Activated T-helper 1 cell treated with anti-CD3 and anti-CD28 coated beads, Interleukin-12 subunit alpha, Interleukin-12 subunit beta, Interleukin-2, Interleukin-4 antibody, amounts not matched to agents 30 ng/mL and 10 ng/mL and 1 ng/mL, durations not matched to agents 14 hours and 24 hours and 36 hours (primary cell): ENCODE results near the gene ANKHD1. TPM values are rescaled to one million over a fixed set of nuclear protein-coding genes. Genes with fewer than 3 reads are reported as not detected.
"Not testable (repeated sequence)": the region's sequence is repeated elsewhere in the genome, so short reads cannot be mapped to it uniquely, and the experiment has no call there.

Experiments
- DNase-seq: peaks from one replicate; pipeline ENCODE4 v3.0.0; 2021; ENCODE audit warnings: low spot score
- H3K27ac Mint-ChIP-seq: one replicate; pipeline ENCODE4 v1.8.0; 2021; ENCODE audit warnings: mild to moderate bottlenecking, mixed read lengths
- H3K27me3 Mint-ChIP-seq: one replicate; pipeline ENCODE4 v1.8.0; 2022; ENCODE audit warnings: mild to moderate bottlenecking, moderate library complexity, mixed read lengths; ENCODE audit not compliant: insufficient read depth
- H3K36me3 Mint-ChIP-seq: one replicate; pipeline ENCODE4 v1.8.0; 2021; ENCODE audit warnings: low read depth, mixed read lengths
- H3K4me1 Mint-ChIP-seq: one replicate; pipeline ENCODE4 v1.8.0; 2021; ENCODE audit warnings: low read depth, mixed read lengths
- H3K4me3 Mint-ChIP-seq: one replicate; pipeline ENCODE4 v1.8.0; 2021; ENCODE audit warnings: mild to moderate bottlenecking, moderate library complexity, mixed read lengths
- H3K9me3 Mint-ChIP-seq: one replicate; pipeline ENCODE4 v1.8.0; 2021; ENCODE audit warnings: mixed read lengths
- intact Hi-C: fragments of 100-400 bp; cut with micrococcal nuclease; formaldehyde crosslinking; loops from one replicate; pipeline ENCODE4 v1.15.1; 2024
- total RNA-seq: library from RNA; stranded (reverse); gene quantifications from 2 replicates; pipeline ENCODE4 v1.2.3, GENCODE V29; 2022

Gene ANKHD1
- total RNA-seq, 1 donor from 2014 or later, result 121 TPM

DNA sequence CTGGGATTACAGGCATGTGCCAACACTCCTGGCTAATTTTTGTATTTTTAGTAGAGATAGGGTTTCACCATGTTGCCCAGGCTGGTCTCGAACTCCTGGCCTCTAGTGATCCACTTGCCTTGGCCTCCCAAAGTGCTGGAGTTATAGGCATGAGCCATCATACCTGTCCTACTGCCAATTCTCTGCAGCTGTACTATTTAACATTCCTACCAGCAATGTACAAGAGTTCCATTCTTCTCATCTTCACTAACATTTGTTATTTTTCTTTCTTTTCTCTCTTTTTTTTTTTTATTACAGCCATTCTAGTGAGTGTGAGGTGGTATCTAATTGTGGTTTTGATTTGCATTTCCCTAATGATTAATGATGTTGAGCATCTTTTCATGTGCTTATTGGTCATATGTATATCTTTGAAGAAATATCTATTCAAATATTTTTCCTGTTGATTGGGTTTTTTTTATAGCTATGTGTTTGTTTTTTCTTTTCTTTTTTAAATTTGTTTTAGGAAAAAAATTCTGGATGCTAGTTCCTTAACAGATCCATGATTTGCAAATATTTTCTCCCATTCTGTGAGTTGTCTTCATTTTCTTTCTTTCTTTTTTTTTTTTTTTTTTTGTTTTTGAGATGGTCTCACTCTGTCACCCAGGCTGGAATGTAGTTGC, 17.4 kb downstream of the ANKHD1 start:
- DNase-seq, result no peak
- H3K27ac Mint-ChIP-seq, result no peak overlapping the region
- peaks cover 43% of the 10 kb centered on the region for H3K4me1 Mint-ChIP-seq
- H3K36me3 Mint-ChIP-seq, result peaks cover 22% of the 10 kb centered on the region
- no peak overlapping the region for H3K4me3 Mint-ChIP-seq
- H3K27me3 Mint-ChIP-seq, result no peaks in the 10 kb centered on the region
- intact Hi-C loops, result no loop called here
- H3K9me3 Mint-ChIP-seq, result no peaks in the 10 kb centered on the region

DNA sequence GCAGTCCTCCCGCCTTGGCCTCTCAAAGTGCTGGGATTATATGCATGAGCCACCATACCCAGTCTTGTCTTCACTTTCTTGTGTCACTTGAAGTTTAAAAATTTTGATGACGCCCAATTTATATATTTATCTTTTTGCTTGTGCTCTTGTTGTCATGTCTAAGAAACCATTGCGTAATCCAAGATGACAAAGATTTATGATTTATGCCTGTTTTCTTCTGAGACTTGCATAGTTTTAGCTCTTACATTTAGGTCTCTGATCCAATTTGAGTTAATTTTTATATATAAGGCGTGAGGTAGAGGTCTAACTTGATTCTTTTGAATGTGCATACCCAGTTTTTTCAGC, 18.6 kb downstream of the ANKHD1 start:
- Mint-ChIP-seq H3K4me1 (peaks cover 40% of the 10 kb centered on the region), H3K36me3 (peaks cover 22% of the 10 kb centered on the region), H3K4me3 (no peak overlapping the region), H3K27ac (no peak overlapping the region), H3K9me3 (no peaks in the 10 kb centered on the region), H3K27me3 (no peaks in the 10 kb centered on the region)
- DNase-seq, result no peak
- intact Hi-C loops, result loop anchor here (1.0 to 5.0 kb wide), 3 partner anchors 38 to 217 kb away; partner anchors contain the start of gene TMCO6

DNA sequence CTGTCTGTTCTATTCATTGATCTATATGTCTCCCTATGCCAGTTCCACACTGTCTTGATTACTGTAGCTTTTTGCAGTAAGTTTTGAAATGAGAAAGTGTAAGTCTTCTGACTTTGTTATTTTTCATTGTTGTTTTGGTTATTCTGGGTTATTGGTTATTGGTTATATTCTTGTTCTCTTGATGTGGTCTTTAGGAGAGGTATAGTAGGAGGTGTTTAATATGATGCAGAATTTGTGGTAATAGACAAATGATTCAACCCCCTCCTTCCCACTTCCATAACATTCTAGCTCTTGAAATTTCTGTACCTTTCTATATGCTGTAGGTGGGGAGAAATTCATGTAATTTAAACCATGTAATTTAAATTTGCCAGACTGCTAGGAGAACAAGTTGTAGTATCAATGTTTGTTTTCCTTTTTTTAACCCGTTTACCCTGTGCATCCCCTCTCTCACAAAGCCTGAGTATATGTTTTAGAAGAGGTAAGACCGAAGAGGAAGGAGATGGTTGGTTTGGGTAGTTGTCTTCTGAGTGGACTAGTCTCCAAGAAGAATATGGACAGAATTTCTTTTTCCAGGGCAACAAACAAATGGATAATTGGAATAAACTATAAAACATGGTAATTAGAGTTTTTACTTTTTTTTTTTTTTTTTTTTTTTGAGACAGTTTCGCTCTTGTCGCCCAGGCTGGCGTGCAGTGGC, 19.2 kb downstream of the ANKHD1 start:
- DNase-seq, result no peak
- Mint-ChIP-seq H3K4me1 (peaks cover 38% of the 10 kb centered on the region), H3K27ac (peak overlapping the region; percentile 61), H3K36me3 (peaks cover 22% of the 10 kb centered on the region), H3K9me3 (no peaks in the 10 kb centered on the region), H3K4me3 (peak overlapping the region; percentile 1), H3K27me3 (no peaks in the 10 kb centered on the region)
- intact Hi-C loops, result loop anchor here (1.0 to 5.0 kb wide), 4 partner anchors 19 to 216 kb away; partner anchors contain the start of gene TMCO6

DNA sequence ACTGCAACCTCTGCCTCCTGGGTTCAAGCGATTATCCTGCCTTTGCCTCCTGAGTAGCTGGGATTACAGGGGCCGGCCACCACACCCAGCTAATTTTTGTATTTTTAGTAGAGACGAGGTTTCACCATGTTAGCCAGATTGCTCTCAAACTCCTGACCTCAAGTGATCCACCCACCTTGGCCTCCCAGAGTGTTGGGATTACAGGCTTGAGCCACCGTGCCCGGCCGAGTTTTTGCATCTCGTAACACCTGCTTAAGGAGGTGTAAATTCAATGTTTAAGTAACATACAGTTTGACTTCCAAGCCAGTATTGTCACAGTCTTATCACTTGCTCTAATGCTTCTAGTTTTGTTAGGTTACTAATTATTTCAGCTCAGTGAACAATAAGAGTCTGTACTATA, 19.7 kb downstream of the ANKHD1 start:
- not testable (repeated sequence) for H3K27ac Mint-ChIP-seq, DNase-seq, H3K27me3 Mint-ChIP-seq, H3K4me3 Mint-ChIP-seq, H3K9me3 Mint-ChIP-seq
- Mint-ChIP-seq H3K36me3 (peaks cover 18% of the 10 kb centered on the region), H3K4me1 (peaks cover 36% of the 10 kb centered on the region)
- intact Hi-C loops, result loop anchor here (1.0 to 5.0 kb wide), 3 partner anchors 19 to 216 kb away; partner anchors contain the start of gene TMCO6

DNA sequence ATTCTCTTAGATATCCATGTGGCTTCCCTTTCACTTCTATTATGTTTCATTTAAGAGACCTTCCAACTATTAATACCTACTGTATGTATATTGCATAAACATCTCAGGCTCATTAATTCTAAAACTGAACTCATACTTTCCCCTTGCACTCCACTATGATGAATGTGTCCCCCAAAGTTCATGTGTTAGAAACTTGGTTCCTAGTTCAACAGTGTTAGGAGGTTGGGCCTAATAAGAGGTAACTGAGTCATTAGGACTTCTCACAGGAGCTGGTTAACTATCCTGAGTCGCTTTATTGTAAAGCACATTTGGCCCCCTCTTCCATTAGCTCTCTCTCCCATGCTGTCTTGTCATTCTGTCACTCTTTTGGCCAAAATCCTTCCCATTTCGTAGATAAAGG, 22.0 kb downstream of the ANKHD1 start:
- no peak overlapping the region for H3K4me3 Mint-ChIP-seq
- no peaks in the 10 kb centered on the region for H3K27me3 Mint-ChIP-seq

DNA sequence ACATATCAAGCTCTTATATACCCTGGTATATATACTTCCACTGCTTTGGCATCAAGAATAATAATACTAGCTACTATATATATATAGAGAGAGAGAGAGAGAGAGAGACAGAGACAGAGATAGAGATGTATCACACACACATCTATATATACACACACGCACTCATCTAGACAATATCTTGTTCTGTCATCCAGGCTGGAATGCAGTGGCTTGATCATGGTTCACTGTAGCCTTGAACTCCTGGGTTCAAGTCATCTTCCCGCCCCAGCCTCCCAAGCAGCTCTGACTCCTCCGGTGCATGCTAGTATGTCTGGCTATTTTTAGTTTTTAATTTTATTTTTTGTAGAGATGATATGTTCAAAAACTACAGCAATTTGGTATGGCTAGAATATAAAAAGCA, 22.5 kb downstream of the ANKHD1 start:
- Mint-ChIP-seq H3K27ac (no peak overlapping the region), H3K4me1 (peaks cover 26% of the 10 kb centered on the region), H3K27me3 (no peaks in the 10 kb centered on the region), H3K4me3 (no peak overlapping the region), H3K36me3 (peaks cover 13% of the 10 kb centered on the region), H3K9me3 (no peaks in the 10 kb centered on the region)
- DNase-seq, result no peak
- intact Hi-C loops, result loop anchor here (5.0 kb wide), 1 partner anchor 213 kb away; the partner anchor contains the start of gene TMCO6

More for the DNA sequence above, 22.0 kb downstream of the ANKHD1 start:
- H3K36me3 Mint-ChIP-seq, result peaks cover 15% of the 10 kb centered on the region
- no peak for DNase-seq
- H3K27ac Mint-ChIP-seq, result no peak overlapping the region
- peaks cover 31% of the 10 kb centered on the region for H3K4me1 Mint-ChIP-seq
- intact Hi-C loops, result loop anchor here (5.0 kb wide), 1 partner anchor 214 kb away; the partner anchor contains the start of gene TMCO6
- no peaks in the 10 kb centered on the region for H3K9me3 Mint-ChIP-seq

DNA sequence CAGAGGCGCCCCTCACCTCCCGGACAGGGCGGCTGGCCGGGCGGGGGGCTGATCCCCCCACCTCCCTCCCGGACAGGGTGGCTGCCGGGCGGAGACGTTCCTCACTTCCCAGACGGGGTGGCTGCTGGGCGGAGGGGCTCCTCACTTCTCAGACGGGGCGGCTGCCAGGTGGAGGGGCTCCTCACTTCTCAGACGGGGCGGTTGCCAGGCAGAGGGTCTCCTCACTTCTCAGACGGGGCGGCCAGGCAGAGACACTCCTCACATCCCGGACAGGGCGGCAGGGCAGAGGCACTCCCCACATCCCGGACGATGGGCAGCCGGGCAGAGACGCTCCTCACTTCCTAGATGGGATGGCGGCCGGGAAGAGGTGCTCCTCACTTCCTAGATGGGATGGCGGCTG, 26.1 kb downstream of the ANKHD1 start:
- H3K27me3 Mint-ChIP-seq, intact Hi-C loops, H3K27ac Mint-ChIP-seq, H3K9me3 Mint-ChIP-seq, DNase-seq, H3K36me3 Mint-ChIP-seq, H3K4me3 Mint-ChIP-seq: not testable (repeated sequence)
- H3K4me1 Mint-ChIP-seq, result peaks cover 23% of the 10 kb centered on the region

DNA sequence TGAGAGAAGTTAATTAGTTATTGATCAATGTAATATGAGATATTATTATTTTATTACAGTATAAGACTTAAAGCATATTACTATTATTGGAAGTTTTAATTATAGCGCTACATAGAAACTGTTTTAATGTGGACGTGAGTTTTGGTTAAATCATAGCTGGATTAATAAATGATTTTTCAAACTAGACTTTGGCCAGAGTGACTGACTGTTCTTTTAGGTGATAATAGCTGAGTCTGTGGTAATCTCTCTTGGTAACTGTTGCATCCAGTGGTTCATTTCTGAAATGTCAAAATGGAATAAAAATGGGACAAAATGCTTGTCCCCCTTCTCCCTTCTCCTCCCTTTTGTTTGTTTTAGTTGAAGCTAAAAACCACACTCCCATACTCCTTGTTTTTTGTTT, 28.1 kb downstream of the ANKHD1 start:
- Mint-ChIP-seq H3K36me3 (no peaks in the 10 kb centered on the region), H3K27me3 (no peaks in the 10 kb centered on the region), H3K27ac (no peak overlapping the region), H3K9me3 (no peaks in the 10 kb centered on the region), H3K4me1 (peaks cover 17% of the 10 kb centered on the region), H3K4me3 (no peak overlapping the region)
- no peak for DNase-seq
- intact Hi-C loops, result no loop called here

DNA sequence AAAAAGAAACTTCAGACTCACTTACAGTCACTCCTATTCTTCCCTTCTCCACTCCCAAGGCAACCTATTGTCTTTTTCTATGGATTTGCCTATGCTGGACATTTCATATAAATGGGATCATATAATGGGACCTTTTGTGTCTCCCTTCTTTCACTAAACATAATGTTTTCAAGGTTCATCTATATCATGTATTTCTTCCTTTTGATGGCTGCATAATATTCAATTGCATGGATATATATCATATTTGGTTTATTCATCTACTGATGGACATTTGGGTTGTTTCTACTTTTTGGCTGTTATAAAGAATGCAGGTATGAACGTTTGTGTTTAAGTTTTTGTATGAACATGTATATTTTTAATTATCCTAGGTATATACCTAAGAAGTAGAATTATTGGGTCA, 30.6 kb downstream of the ANKHD1 start:
- Mint-ChIP-seq H3K36me3 (peaks cover 7% of the 10 kb centered on the region), H3K9me3 (no peaks in the 10 kb centered on the region), H3K4me3 (no peak overlapping the region), H3K27ac (no peak overlapping the region), H3K4me1 (peaks cover 17% of the 10 kb centered on the region), H3K27me3 (no peaks in the 10 kb centered on the region)
- intact Hi-C loops, result no loop called here
- DNase-seq, result no peak

DNA sequence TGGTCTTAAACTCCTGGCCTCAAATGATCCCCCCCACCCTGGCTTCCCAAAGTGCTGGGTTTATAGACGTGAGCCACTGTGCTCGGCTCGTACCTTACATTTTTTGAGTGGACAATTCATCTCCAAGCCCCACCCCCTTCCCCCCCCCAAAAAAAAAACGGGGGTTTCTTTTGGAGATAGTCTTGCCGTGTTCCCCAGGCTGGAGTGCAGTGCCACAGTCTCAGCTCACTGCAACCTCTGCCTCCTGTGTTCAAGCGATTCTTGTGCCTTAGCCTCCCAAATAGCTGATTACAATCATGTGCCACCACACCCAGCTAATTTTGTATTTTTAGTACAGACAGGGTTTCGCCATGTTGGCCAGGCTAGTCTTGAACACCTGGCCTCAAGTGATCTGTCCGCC, 31.3 kb downstream of the ANKHD1 start:
- no peaks in the 10 kb centered on the region for H3K9me3 Mint-ChIP-seq
- H3K27ac Mint-ChIP-seq, result no peak overlapping the region
- intact Hi-C loops, result no loop called here
- peaks cover 8% of the 10 kb centered on the region for H3K36me3 Mint-ChIP-seq
- DNase-seq, result no peak
- H3K4me3 Mint-ChIP-seq, result no peak overlapping the region
- H3K4me1 Mint-ChIP-seq, result peaks cover 17% of the 10 kb centered on the region
- H3K27me3 Mint-ChIP-seq, result no peaks in the 10 kb centered on the region

DNA sequence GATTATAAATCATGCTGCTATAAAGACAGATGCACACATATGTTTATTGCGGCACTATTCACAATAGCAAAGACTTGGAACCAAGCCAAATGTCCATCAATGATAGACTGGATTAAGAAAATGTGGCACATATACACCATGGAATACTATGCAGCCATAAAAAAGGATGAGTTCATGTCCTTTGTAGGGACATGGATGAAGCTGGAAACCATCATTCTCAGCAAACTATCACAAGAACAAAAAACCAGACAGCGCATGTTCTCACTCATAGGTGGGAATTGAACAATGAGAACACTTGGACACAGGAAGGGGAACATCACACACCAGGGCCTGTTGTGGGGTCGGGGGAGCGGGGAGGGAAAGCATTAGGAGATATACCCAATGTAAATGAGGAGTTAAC, 55.7 kb downstream of the ANKHD1 start:
- H3K4me3 Mint-ChIP-seq, H3K27me3 Mint-ChIP-seq, DNase-seq, H3K27ac Mint-ChIP-seq, intact Hi-C loops, H3K4me1 Mint-ChIP-seq: not testable (repeated sequence)
- Mint-ChIP-seq H3K9me3 (peaks cover 11% of the 10 kb centered on the region), H3K36me3 (peaks cover 53% of the 10 kb centered on the region)

DNA sequence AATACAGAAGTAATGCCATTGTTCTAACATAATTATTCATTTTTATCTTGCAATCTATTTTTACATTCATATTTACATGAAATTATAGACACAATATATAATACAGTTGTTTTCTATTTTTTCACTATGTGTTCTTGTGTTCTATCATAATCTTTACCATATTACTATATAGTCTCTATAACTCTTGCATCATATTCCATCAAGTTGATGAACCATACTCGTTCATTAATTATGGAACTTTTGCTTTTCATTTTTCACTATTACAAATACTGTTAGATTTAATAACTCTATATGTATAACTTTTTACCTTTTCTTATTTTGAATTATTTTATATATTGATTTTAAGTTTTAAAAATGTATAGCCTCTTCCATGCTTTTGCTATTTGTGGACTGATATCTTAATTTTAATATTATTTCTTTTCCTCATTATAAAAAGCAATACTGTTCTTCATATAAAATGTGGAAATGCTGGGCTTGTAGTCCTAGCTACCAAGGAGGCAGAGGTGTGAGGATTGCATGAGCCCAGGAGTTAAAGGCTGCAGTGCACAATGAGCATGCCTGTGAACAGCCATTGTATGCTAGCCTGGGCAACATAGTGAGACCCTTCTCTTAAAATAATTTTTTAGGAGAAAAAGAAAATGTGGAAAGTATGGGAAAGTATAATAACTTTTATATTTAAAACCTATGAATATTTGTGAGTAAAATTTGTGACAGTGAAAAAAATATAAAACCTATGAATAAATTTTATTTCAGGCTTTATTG, 65.5 kb downstream of the ANKHD1 start:
- H3K4me1 Mint-ChIP-seq, result no peaks in the 10 kb centered on the region
- H3K4me3 Mint-ChIP-seq, result no peak overlapping the region
- no peak for DNase-seq
- H3K36me3 Mint-ChIP-seq, result peaks cover 14% of the 10 kb centered on the region
- H3K9me3 Mint-ChIP-seq, result no peaks in the 10 kb centered on the region
- no peaks in the 10 kb centered on the region for H3K27me3 Mint-ChIP-seq
- intact Hi-C loops, result no loop called here
- H3K27ac Mint-ChIP-seq, result no peak overlapping the region

DNA sequence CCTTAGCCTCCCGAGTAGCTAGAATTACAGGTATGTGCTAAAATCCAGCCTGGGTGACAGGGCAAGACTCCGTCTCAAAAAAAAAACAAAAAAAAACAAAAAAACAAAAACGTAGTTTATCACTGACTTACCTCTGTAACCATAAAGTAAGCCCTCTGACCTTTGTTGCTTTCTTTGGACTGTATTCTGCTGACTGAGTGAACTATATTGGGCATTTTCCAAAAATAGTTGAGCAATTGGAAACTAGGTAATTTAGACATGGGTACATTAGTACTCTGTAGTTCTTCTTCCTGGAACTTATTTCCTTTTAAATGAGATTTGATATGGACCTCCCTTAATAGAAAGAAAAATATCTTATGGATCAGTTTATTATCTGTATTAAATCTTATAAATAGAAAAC, 66.6 kb downstream of the ANKHD1 start:
- Mint-ChIP-seq H3K27ac (no peak overlapping the region), H3K27me3 (no peaks in the 10 kb centered on the region), H3K4me3 (no peak overlapping the region), H3K9me3 (no peaks in the 10 kb centered on the region), H3K36me3 (peaks cover 13% of the 10 kb centered on the region), H3K4me1 (no peaks in the 10 kb centered on the region)
- DNase-seq, result no peak
- intact Hi-C loops, result no loop called here
